ENCODE results near the gene TMEM120A. TPM values are rescaled to one million over a fixed set of nuclear protein-coding genes. Genes with fewer than 3 reads are reported as not detected.
A peak's percentile ranks its signal among the peaks of the same experiment; 100 is the strongest.

TMEM120A gene
- total RNA-seq, 4 donors from 2014 or later, result 21.3 to 56.7 (median 38.2) TPM

GRCh38 chr7:75996476-75996875 lies 2.1 kb upstream of the TMEM120A start:
- DNase-seq, result no peak
- Histone ChIP-seq H3K4me3 (no peak overlapping the region), H3K27ac (no peak overlapping the region), H3K9me3 (no peaks in the 10 kb centered on the region), H3K36me3 (no peaks in the 10 kb centered on the region), H3K4me1 (peaks cover 19 to 28% of the 10 kb centered on the region in 2 donors), H3K27me3 (no peaks in the 10 kb centered on the region)
- in situ Hi-C loops (cut with MboI; ENCODE audit: low sequenced_read_pairs in 4 of 4) (loop anchor here in 1 of 4 donors (10.0 kb wide), 1 partner anchor 82 kb away; the partner anchor contains the start of gene POR), intact Hi-C loops (cut with DNase I; ENCODE audit: low total_unique reads) (no loop called here)
- no peak for ATAC-seq
- no peak for TF ChIP-seq POLR2A (IDR thresholded peaks at IDR 0.05)
- TF ChIP-seq, protein P1, sequence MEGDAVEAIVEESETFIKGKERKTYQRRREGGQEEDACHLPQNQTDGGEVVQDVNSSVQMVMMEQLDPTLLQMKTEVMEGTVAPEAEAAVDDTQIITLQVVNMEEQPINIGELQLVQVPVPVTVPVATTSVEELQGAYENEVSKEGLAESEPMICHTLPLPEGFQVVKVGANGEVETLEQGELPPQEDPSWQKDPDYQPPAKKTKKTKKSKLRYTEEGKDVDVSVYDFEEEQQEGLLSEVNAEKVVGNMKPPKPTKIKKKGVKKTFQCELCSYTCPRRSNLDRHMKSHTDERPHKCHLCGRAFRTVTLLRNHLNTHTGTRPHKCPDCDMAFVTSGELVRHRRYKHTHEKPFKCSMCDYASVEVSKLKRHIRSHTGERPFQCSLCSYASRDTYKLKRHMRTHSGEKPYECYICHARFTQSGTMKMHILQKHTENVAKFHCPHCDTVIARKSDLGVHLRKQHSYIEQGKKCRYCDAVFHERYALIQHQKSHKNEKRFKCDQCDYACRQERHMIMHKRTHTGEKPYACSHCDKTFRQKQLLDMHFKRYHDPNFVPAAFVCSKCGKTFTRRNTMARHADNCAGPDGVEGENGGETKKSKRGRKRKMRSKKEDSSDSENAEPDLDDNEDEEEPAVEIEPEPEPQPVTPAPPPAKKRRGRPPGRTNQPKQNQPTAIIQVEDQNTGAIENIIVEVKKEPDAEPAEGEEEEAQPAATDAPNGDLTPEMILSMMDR (IDR thresholded peaks at IDR 0.05 in 4 of 5, conservative IDR thresholded peaks at IDR 0.05 in 1 of 5), result no peak

DNA sequence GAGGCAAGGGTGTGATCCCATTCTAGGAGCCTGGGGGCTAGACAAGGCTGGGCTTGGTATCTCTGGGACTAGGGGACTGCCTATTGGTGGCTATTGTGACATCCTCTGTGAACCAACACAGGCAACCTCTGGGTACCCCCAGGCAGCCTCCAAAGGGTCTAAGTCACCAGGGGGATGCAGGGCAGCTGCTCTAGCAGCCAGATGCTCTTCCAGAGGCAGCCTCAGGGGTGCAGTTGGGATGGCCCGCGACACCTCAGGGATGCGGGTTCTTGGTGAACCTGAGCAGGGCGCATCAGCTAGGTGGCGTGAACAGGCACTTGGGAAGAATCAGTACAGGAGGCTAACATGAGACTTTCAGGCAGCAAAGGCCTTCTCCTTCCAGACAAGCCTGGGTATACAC lies 1.6 kb upstream of the TMEM120A start:
- DNase-seq (no peak), ATAC-seq (no peak)
- no peak overlapping the region for H3K4me3 ChIP-seq
- peak overlapping the region; percentile 94 to 99 (median 98) for H3K27ac ChIP-seq
- H3K4me1 ChIP-seq, result peaks cover 24 to 33% of the 10 kb centered on the region in 2 donors
- H3K9me3 ChIP-seq, result no peaks in the 10 kb centered on the region
- H3K27me3 ChIP-seq, result no peaks in the 10 kb centered on the region
- in situ Hi-C loops (cut with MboI; ENCODE audit: low sequenced_read_pairs in 4 of 4) (loop anchor here in 1 of 4 donors (10.0 kb wide), 1 partner anchor 81 kb away; the partner anchor contains the start of gene POR), intact Hi-C loops (cut with DNase I; ENCODE audit: low total_unique reads) (loop anchor here (2.0 kb wide), 1 partner anchor 117 kb away; the partner anchor contains the start of gene RHBDD2)
- H3K36me3 ChIP-seq, result no peaks in the 10 kb centered on the region
- TF ChIP-seq POLR2A (IDR thresholded peaks at IDR 0.05), result no peak

- peak; percentile 1 to 6 for ATAC-seq
Measured at GRCh38 chr7:75995052-75995471, 667 bp upstream of the TMEM120A start.

DNA sequence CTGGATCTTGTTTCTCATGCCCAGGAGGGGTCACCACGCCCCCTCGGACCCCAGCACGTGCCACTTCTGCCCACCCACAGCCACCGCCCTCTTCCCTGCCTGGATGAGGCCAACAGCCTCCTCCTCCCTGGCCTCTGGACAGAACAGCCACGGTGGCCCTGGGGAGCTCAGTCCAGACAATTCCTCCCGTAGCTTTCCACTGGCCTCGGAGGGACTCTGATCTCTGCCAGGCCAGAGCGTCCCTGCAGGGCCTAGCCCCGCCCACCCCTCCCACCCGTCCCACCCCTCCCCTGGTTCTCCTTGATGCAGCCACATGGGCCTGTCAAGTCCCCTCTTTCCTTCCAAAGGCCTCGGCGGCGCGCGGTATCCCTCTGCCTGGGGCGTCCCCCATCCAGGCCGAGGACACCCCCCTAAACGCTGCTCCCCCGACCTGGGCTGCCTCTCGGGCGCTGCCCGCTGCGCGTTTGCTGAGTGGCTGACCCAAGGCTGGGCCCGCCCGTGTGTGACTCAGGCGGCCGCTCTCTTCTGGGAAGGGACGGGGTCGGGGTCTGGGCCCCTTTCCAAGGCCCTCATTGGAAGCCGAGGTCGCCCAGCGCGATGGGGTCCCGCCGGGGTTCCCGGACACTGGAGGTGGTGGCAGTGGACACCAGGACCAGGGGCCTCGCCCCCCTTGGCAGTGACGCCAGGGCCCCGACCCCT lies 557 bp downstream of the TMEM120A start:
- TF ChIP-seq, protein P1 (IDR thresholded peaks at IDR 0.05 in 4 of 5, conservative IDR thresholded peaks at IDR 0.05 in 1 of 5), result no peak
- TF ChIP-seq POLR2A (IDR thresholded peaks at IDR 0.05), result no peak
- in situ Hi-C loops (cut with MboI; ENCODE audit: low sequenced_read_pairs in 4 of 4) (loop anchor here in 1 of 4 donors (10.0 kb wide), 1 partner anchor 79 kb away; the partner anchor contains the start of gene POR), intact Hi-C loops (cut with DNase I; ENCODE audit: low total_unique reads) (loop anchor here (1.0 to 2.0 kb wide), 4 partner anchors 25 to 115 kb away; partner anchors contain the start of genes MDH2, POR and RHBDD2)
- DNase-seq (peak; percentile 62 to 77), ATAC-seq (peak; percentile 51 to 55)
- Histone ChIP-seq H3K36me3 (no peaks in the 10 kb centered on the region), H3K27ac (peak overlapping the region; percentile 94 to 99 (median 98)), H3K4me1 (peaks cover 37 to 50% of the 10 kb centered on the region in 2 donors), H3K9me3 (no peaks in the 10 kb centered on the region), H3K27me3 (no peaks in the 10 kb centered on the region), H3K4me3 (peak overlapping the region; percentile 70 to 99 (median 82))

More at GRCh38 chr7:75995052-75995471, 667 bp upstream of the TMEM120A start:
- H3K9me3 ChIP-seq, result no peaks in the 10 kb centered on the region
- DNase-seq, result no peak
- H3K27ac ChIP-seq, result peak overlapping the region; percentile 94 to 99 (median 98)
- intact Hi-C loops (cut with DNase I; ENCODE audit: low total_unique reads), result loop anchor here (2.0 kb wide), 1 partner anchor 116 kb away; the partner anchor contains the start of gene RHBDD2
- H3K4me3 ChIP-seq, result peak overlapping the region; percentile 70 to 99 (median 82)
- H3K4me1 ChIP-seq, result peaks cover 29 to 40% of the 10 kb centered on the region in 2 donors
- in situ Hi-C loops (cut with MboI; ENCODE audit: low sequenced_read_pairs in 4 of 4), result loop anchor here in 1 of 4 donors (10.0 kb wide), 1 partner anchor 80 kb away; the partner anchor contains the start of gene POR
- TF ChIP-seq, protein P1 (IDR thresholded peaks at IDR 0.05 in 4 of 5, conservative IDR thresholded peaks at IDR 0.05 in 1 of 5), result no peak
- TF ChIP-seq POLR2A (IDR thresholded peaks at IDR 0.05), result no peak
- no peaks in the 10 kb centered on the region for H3K27me3 ChIP-seq
- H3K36me3 ChIP-seq, result no peaks in the 10 kb centered on the region

Data from gastrocnemius medialis (tissue), 4 donors.